Neural progenitor cell (in vitro differentiated cells): ENCODE measurements around the gene GOLGA7B. TPM values are rescaled to one million over a fixed set of nuclear protein-coding genes. Genes with fewer than 3 reads are reported as not detected.

ENCODE experiments used
- DNase-seq: peaks from one replicate; pipeline ENCODE4 v3.0.0-alpha.2; 2016; ENCODE audit warnings: low spot score
- H2AFZ ChIP-seq: fragments of 200-600 bp; sonication (generic); replicated peaks from 2 replicates; pipeline ENCODE4 v1.6.1; 2016; ENCODE audit warnings: antibody characterized with exemption
- H3F3A ChIP-seq: fragments of 200-600 bp; sonication (generic); 2 replicates; pipeline ENCODE4 v1.6.1; 2016; ENCODE audit warnings: antibody characterized with exemption, low read depth
- H3K27ac ChIP-seq: fragments of 200-600 bp; sonication (generic); 2 replicates; pipeline ENCODE4 v1.5.1; 2016; ENCODE audit warnings: mild to moderate bottlenecking
- H3K27me3 ChIP-seq: fragments of 200-600 bp; sonication (generic); 2 replicates; pipeline ENCODE4 v1.6.1; 2016; ENCODE audit warnings: mild to moderate bottlenecking, moderate library complexity
- H3K36me3 ChIP-seq: fragments of 200-600 bp; sonication (generic); 2 replicates; pipeline ENCODE4 v1.5.1; 2016
- H3K4me1 ChIP-seq: fragments of 200-600 bp; sonication (generic); 2 replicates; pipeline ENCODE4 v1.6.1; 2016; ENCODE audit warnings: mixed run types
- H3K4me2 ChIP-seq: fragments of 200-600 bp; sonication (generic); 2 replicates; pipeline ENCODE4 v1.6.1; 2016
- H3K4me3 ChIP-seq: fragments of 200-600 bp; sonication (generic); 2 replicates; pipeline ENCODE4 v1.5.1; 2016
- H3K79me2 ChIP-seq: fragments of 200-600 bp; sonication (generic); 2 replicates; pipeline ENCODE4 v1.6.1; 2016; ENCODE audit warnings: low read depth
- H3K9ac ChIP-seq: fragments of 200-600 bp; sonication (generic); 2 replicates; pipeline ENCODE4 v1.6.1; 2016
- H3K9me3 ChIP-seq: fragments of 200-600 bp; sonication (generic); 2 replicates; pipeline ENCODE4 v1.5.1; 2016; ENCODE audit warnings: low read depth
- H4K20me1 ChIP-seq: fragments of 200-600 bp; sonication (generic); 2 replicates; pipeline ENCODE4 v1.6.1; 2016; ENCODE audit warnings: low read depth
- H3K27ac Mint-ChIP-seq: 3 replicates; pipeline ENCODE4 v1.8.0; 2021; ENCODE audit warnings: mixed read lengths
- H3K27me3 Mint-ChIP-seq: 2 replicates; pipeline ENCODE4 v1.8.0; 2022; ENCODE audit warnings: low read depth, mild to moderate bottlenecking, inconsistent platforms, moderate library complexity, mixed read lengths; ENCODE audit not compliant: insufficient read depth
- H3K36me3 Mint-ChIP-seq: 3 replicates; pipeline ENCODE4 v1.8.0; 2021; ENCODE audit warnings: mixed read lengths
- H3K4me1 Mint-ChIP-seq: 3 replicates; pipeline ENCODE4 v1.8.0; 2021; ENCODE audit warnings: mixed read lengths
- H3K4me3 Mint-ChIP-seq: 3 replicates; pipeline ENCODE4 v1.8.0; 2021; ENCODE audit warnings: mild to moderate bottlenecking, moderate library complexity, mixed read lengths
- H3K9me3 Mint-ChIP-seq: 3 replicates; pipeline ENCODE4 v1.8.0; 2020; ENCODE audit warnings: mixed read lengths
- EZH2 ChIP-seq: fragments of 200-600 bp; sonication (generic); IDR thresholded peaks from 2 replicates; pipeline ENCODE4 v1.6.1; 2017; ENCODE audit warnings: antibody characterized with exemption, mild to moderate bottlenecking, moderate library complexity
- EZH2phosphoT487 ChIP-seq: fragments of 200-600 bp; sonication (generic); IDR thresholded peaks from 2 replicates; pipeline ENCODE4 v1.6.1; 2017; ENCODE audit warnings: antibody characterized with exemption
- total RNA-seq: library from RNA; depleted of rRNA; stranded (reverse); fragments of >200 nt; gene quantifications from 2 replicates; pipeline ENCODE4 v1.2.3, GENCODE V29; 2015; ENCODE audit warnings: low replicate concordance
- TF ChIP-seq, protein P1 (sequence below): fragments of 200-600 bp; sonication (generic); IDR thresholded peaks from 2 replicates; pipeline ENCODE4 v1.5.1; 2017; ENCODE audit warnings: antibody characterized with exemption, mild to moderate bottlenecking

GOLGA7B gene
- total RNA-seq, 1 donor from 2014 or later = not detected

DNA sequence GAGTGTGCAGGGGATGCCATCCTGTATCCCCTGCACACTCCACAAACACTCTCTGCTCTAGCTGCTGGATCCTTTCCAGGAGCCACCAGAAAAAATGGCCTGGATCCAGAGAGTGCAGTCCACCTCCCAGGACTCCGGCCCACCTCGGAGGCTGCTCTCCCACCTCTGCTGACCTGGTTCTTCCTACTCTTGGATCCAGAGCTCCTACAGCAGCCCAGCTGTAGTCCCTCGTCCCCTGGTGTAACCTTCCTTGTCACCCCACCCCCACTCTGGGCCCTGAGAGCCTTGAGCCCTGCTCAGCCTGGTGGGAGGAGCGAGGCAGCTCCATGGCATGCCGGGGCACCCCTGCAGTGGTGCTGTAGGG, 54.4 kb downstream of the GOLGA7B start:
- Histone ChIP-seq H2AFZ (no peak overlapping the region), H3K27ac (no peak overlapping the region), H3K9ac (no peak overlapping the region), H3K9me3 (no peaks in the 10 kb centered on the region), H3K4me3 (no peak overlapping the region), H3K4me2 (no peak overlapping the region), H4K20me1 (no peaks in the 10 kb centered on the region), H3F3A (no peaks in the 10 kb centered on the region), H3K27me3 (no peaks in the 10 kb centered on the region), H3K4me1 (peaks cover 11% of the 10 kb centered on the region), H3K79me2 (no peaks in the 10 kb centered on the region), H3K36me3 (no peaks in the 10 kb centered on the region)
- no peak for DNase-seq
- Mint-ChIP-seq H3K27ac (no peak overlapping the region), H3K4me3 (no peak overlapping the region), H3K36me3 (no peaks in the 10 kb centered on the region), H3K27me3 (peaks cover 7% of the 10 kb centered on the region), H3K4me1 (peaks cover 2% of the 10 kb centered on the region), H3K9me3 (no peaks in the 10 kb centered on the region)
- TF ChIP-seq EZH2 = no peak
- TF ChIP-seq, protein P1, sequence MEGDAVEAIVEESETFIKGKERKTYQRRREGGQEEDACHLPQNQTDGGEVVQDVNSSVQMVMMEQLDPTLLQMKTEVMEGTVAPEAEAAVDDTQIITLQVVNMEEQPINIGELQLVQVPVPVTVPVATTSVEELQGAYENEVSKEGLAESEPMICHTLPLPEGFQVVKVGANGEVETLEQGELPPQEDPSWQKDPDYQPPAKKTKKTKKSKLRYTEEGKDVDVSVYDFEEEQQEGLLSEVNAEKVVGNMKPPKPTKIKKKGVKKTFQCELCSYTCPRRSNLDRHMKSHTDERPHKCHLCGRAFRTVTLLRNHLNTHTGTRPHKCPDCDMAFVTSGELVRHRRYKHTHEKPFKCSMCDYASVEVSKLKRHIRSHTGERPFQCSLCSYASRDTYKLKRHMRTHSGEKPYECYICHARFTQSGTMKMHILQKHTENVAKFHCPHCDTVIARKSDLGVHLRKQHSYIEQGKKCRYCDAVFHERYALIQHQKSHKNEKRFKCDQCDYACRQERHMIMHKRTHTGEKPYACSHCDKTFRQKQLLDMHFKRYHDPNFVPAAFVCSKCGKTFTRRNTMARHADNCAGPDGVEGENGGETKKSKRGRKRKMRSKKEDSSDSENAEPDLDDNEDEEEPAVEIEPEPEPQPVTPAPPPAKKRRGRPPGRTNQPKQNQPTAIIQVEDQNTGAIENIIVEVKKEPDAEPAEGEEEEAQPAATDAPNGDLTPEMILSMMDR = no peak

DNA sequence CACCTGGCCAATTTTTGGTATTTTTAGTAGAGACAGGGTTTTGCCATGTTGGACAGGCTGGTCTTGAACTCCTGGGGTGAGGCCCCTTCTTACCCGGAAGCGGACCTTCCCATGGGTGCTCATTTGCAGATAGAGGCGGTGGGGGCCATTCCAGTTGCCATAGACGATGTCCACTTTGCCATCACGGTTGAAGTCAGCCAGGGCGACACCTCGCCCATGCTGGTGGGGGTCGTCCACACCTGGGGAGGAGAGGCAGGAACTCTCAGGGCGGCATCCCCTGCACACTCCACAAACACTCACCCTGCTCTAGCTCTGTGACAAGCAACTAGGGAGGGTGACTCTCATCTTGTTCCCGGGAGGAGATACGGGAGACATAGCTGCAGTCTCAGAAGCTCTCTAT, 54.9 kb downstream of the GOLGA7B start:
- H3K27ac Mint-ChIP-seq = no peak overlapping the region
- H3F3A ChIP-seq = no peaks in the 10 kb centered on the region

DNA sequence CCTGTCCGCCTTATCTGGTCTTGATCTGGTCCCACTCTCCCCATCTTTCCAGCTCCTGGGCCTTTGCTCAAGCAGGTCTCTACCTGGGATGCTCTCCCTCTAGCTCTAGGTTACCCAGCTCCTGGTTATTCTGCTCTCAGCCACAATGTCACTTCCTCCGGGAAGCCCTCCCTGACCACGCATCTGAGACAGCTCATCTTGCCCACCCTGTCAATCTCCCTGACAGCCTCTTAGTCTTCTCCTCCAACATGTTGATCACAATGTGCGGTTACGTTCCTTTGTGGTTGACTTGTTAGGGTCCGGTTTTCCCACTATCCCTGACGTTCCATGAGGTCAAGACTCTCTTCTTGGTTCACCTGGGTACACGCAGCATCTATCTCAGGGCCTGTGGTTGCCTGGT, 55.6 kb downstream of the GOLGA7B start:
- Mint-ChIP-seq H3K9me3 (no peaks in the 10 kb centered on the region), H3K36me3 (no peaks in the 10 kb centered on the region), H3K27ac (peak overlapping the region; percentile 13), H3K4me1 (peaks cover 2% of the 10 kb centered on the region), H3K27me3 (peaks cover 12% of the 10 kb centered on the region), H3K4me3 (no peak overlapping the region)
- Histone ChIP-seq H3K4me1 (peaks cover 11% of the 10 kb centered on the region), H4K20me1 (no peaks in the 10 kb centered on the region), H3K79me2 (no peaks in the 10 kb centered on the region), H3K27me3 (no peaks in the 10 kb centered on the region), H2AFZ (no peak overlapping the region), H3K27ac (no peak overlapping the region), H3K9ac (no peak overlapping the region), H3F3A (no peaks in the 10 kb centered on the region), H3K9me3 (no peaks in the 10 kb centered on the region), H3K36me3 (no peaks in the 10 kb centered on the region), H3K4me3 (no peak overlapping the region), H3K4me2 (no peak overlapping the region)
- no peak for DNase-seq
- TF ChIP-seq EZH2 = no peak
- TF ChIP-seq, protein P1 = no peak
- TF ChIP-seq EZH2phosphoT487 = no peak

More for the DNA sequence above, 54.9 kb downstream of the GOLGA7B start:
- TF ChIP-seq, protein P1 = no peak
- TF ChIP-seq EZH2 (no peak), EZH2phosphoT487 (no peak)
- Histone ChIP-seq H3K4me2 (no peak overlapping the region), H3K27me3 (no peaks in the 10 kb centered on the region), H3K27ac (no peak overlapping the region), H3K9ac (no peak overlapping the region), H3K36me3 (no peaks in the 10 kb centered on the region), H3K9me3 (no peaks in the 10 kb centered on the region), H3K4me3 (no peak overlapping the region), H3K4me1 (peaks cover 11% of the 10 kb centered on the region), H3K79me2 (no peaks in the 10 kb centered on the region), H2AFZ (no peak overlapping the region), H4K20me1 (no peaks in the 10 kb centered on the region)
- Mint-ChIP-seq H3K4me3 (no peak overlapping the region), H3K9me3 (no peaks in the 10 kb centered on the region), H3K36me3 (no peaks in the 10 kb centered on the region), H3K27me3 (peaks cover 10% of the 10 kb centered on the region), H3K4me1 (peaks cover 2% of the 10 kb centered on the region)
- no peak for DNase-seq

DNA sequence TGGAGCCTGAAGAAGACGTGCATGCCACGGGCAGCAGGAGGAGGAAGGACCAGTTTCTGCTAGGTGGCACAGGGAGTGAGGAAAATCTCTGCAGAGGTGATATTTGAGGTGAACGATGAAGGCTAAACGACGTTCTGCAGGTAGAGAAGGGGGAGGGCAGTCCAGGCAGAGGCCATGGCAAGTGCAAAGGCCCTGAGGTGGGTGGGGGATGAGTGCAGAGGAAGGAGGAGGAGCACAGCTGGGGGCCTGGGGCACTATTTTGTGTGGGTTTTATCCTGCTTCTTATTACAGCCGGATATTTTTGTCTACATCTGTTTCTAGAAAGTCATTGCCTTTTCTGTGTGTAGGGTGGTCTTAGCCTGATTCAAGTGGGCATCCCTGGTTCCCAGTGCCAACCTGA, 57.6 kb downstream of the GOLGA7B start:
- Histone ChIP-seq H3F3A (no peaks in the 10 kb centered on the region), H3K79me2 (no peaks in the 10 kb centered on the region), H3K27ac (no peak overlapping the region), H3K4me3 (no peak overlapping the region), H3K27me3 (no peaks in the 10 kb centered on the region), H2AFZ (no peak overlapping the region), H3K4me2 (no peak overlapping the region), H3K9ac (no peak overlapping the region), H3K36me3 (no peaks in the 10 kb centered on the region), H3K4me1 (peaks cover 11% of the 10 kb centered on the region), H4K20me1 (no peaks in the 10 kb centered on the region), H3K9me3 (no peaks in the 10 kb centered on the region)
- no peak overlapping the region for H3K27ac Mint-ChIP-seq
- H3K9me3 Mint-ChIP-seq = no peaks in the 10 kb centered on the region
- H3K4me3 Mint-ChIP-seq = no peak overlapping the region
- TF ChIP-seq EZH2phosphoT487 (no peak), EZH2 (no peak)
- TF ChIP-seq, protein P1 = no peak
- H3K27me3 Mint-ChIP-seq = peaks cover 13% of the 10 kb centered on the region
- no peak for DNase-seq
- peaks cover 2% of the 10 kb centered on the region for H3K4me1 Mint-ChIP-seq
- H3K36me3 Mint-ChIP-seq = no peaks in the 10 kb centered on the region
